SK-N-SH (cell line): ENCODE data around the gene RNF126. TPM values are rescaled to one million over a fixed set of nuclear protein-coding genes. Genes with fewer than 3 reads are reported as not detected.

Experiments
- CTCF ChIA-PET: fragments of 300-600, 350-600 bp; formaldehyde crosslinking; extraction: SDS; loops from one replicate; lab custom pipeline; 2021; lab: Yijun Ruan, JAX
- POLR2A ChIA-PET: fragments of 350-600 bp; sonication (Branson Sonifier 250); formaldehyde crosslinking; extraction: SDS; loops from one replicate; lab custom pipeline; 2020; ENCODE audit warnings: antibody characterized with exemption, inconsistent platforms; lab: Yijun Ruan, JAX
- DNase-seq: peaks from one replicate; pipeline ENCODE4 v3.0.0; 2012
- H2AFZ ChIP-seq: fragments of 200-600 bp; sonication (generic); 2 replicates; pipeline ENCODE4 v1.8.1; 2016; ENCODE audit warnings: antibody characterized with exemption, mild to moderate bottlenecking, low read depth
- H3F3A ChIP-seq: fragments of 200-600 bp; sonication (generic); replicated peaks from 2 replicates; pipeline ENCODE3; 2016; ENCODE audit warnings: antibody characterized with exemption, mild to moderate bottlenecking; ENCODE audit not compliant: insufficient read depth
- H3K27ac ChIP-seq, 2 experiments: fragments of 200-500 bp in 1 of 2; fragments of 200-600 bp in 1 of 2; sonication (Bioruptor generic) in 1 of 2; sonication (generic), shearing (Covaris generic) in 1 of 2; 2 replicates each; pipeline versions ENCODE4 v1.5.1 to v1.6.1; 2014 to 2016; ENCODE audit warnings: low read depth in 2 of 2, inconsistent platforms in 1 of 2, low read length in 1 of 2, mild to moderate bottlenecking in 1 of 2, mixed read lengths in 1 of 2
- H3K27me3 ChIP-seq: fragments of 200-600 bp; sonication (generic), shearing (Covaris generic); 2 replicates; pipeline ENCODE4 v1.6.1; 2016; ENCODE audit warnings: mixed run types; ENCODE audit not compliant: insufficient read depth
- H3K36me3 ChIP-seq, 2 experiments: fragments of 200-500 bp in 1 of 2; fragments of 200-600 bp in 1 of 2; sonication (Bioruptor generic) in 1 of 2; sonication (generic) in 1 of 2; replicated peaks in 1 of 2; 2 replicates each; pipeline versions ENCODE3 to v1.5.1; 2014 to 2016; ENCODE audit warnings: low read length in 1 of 2, mild to moderate bottlenecking in 1 of 2; ENCODE audit not compliant: insufficient read depth in 2 of 2, control insufficient read depth in 1 of 2
- H3K4me1 ChIP-seq, 2 experiments: fragments of 200-500 bp in 1 of 2; fragments of 200-600 bp in 1 of 2; sonication (Bioruptor generic) in 1 of 2; sonication (generic), shearing (Covaris generic) in 1 of 2; 2 replicates each; pipeline versions ENCODE4 v1.5.1 to v1.6.1; 2014 to 2016; ENCODE audit warnings: low read depth in 1 of 2, low read length in 1 of 2, mixed run types in 1 of 2; ENCODE audit not compliant: insufficient read depth in 2 of 2, control insufficient read depth in 1 of 2
- H3K4me2 ChIP-seq: fragments of 200-600 bp; sonication (generic), shearing (Covaris generic); 2 replicates; pipeline ENCODE4 v1.6.1; 2017; ENCODE audit warnings: mixed run types
- H3K4me3 ChIP-seq, 2 experiments: fragments of 200-500 bp in 1 of 2; fragments of 200-600 bp in 1 of 2; sonication (Bioruptor generic) in 1 of 2; sonication (generic), shearing (Covaris generic) in 1 of 2; 2 replicates each; pipeline versions ENCODE4 v1.5.1 to v1.8.1; 2014 to 2016; ENCODE audit warnings: low read depth in 2 of 2, inconsistent platforms in 1 of 2, low read length in 1 of 2, mild to moderate bottlenecking in 1 of 2, mixed read lengths in 1 of 2, moderate library complexity in 1 of 2
- H3K79me2 ChIP-seq: fragments of 200-600 bp; sonication (generic); 2 replicates; pipeline ENCODE4 v1.8.1; 2017; ENCODE audit warnings: mild to moderate bottlenecking; ENCODE audit not compliant: insufficient read depth
- H3K9ac ChIP-seq: fragments of 200-600 bp; sonication (generic); 2 replicates; pipeline ENCODE4 v1.6.1; 2017; ENCODE audit warnings: mixed run types
- H3K9me2 ChIP-seq: fragments of 200-600 bp; sonication (generic); 2 replicates; pipeline ENCODE4 v1.6.1; 2017; ENCODE audit warnings: mixed run types
- H3K9me3 ChIP-seq: fragments of 200-600 bp; sonication (generic); 2 replicates; pipeline ENCODE4 v1.6.1; 2017; ENCODE audit warnings: mixed run types, mild to moderate bottlenecking, moderate library complexity
- H4K20me1 ChIP-seq: fragments of 200-600 bp; sonication (generic); 2 replicates; pipeline ENCODE4 v1.6.1; 2017; ENCODE audit warnings: mild to moderate bottlenecking, mixed run types; ENCODE audit not compliant: insufficient read depth
- CHD2 ChIP-seq: fragments of 150-350 bp; IDR thresholded peaks from 2 replicates; pipeline ENCODE4 v1.6.1; 2018; ENCODE audit warnings: low read length; ENCODE audit not compliant: partially characterized antibody
- CTCF ChIP-seq: fragments of 200-600 bp; sonication (generic); IDR thresholded peaks from 2 replicates; pipeline ENCODE4 v1.6.1; 2017; ENCODE audit warnings: antibody characterized with exemption, mild to moderate bottlenecking, moderate library complexity
- EP300 ChIP-seq, 2 experiments: IDR thresholded peaks; 2 replicates each; pipeline versions ENCODE4 v1.4.0 to v1.6.1; 2012; ENCODE audit warnings: borderline replicate concordance in 1 of 2, low read depth in 1 of 2, low read length in 1 of 2
- FOSL2 ChIP-seq: IDR thresholded peaks from 2 replicates; pipeline ENCODE4 v1.4.0; 2012; ENCODE audit warnings: low read depth, mild to moderate bottlenecking, moderate library complexity, borderline replicate concordance
- FOXJ3 ChIP-seq: sonication (generic); formaldehyde crosslinking; IDR thresholded peaks from 2 replicates; pipeline ENCODE4 v1.5.1; 2020; ENCODE audit warnings: mild to moderate bottlenecking, missing genetic modification reagents
- FOXM1 ChIP-seq: IDR thresholded peaks from 2 replicates; pipeline ENCODE4 v1.4.0; 2012; ENCODE audit warnings: low read depth, mild to moderate bottlenecking
- IRF3 ChIP-seq: fragments of 150-350 bp; IDR thresholded peaks from 2 replicates; pipeline ENCODE4 v1.6.1; 2016; ENCODE audit warnings: mild to moderate bottlenecking, low read depth, low read length
- PBX3 ChIP-seq: IDR thresholded peaks from 2 replicates; pipeline ENCODE4; 2012
- RAD21 ChIP-seq: IDR thresholded peaks from 2 replicates; pipeline ENCODE4 v1.6.1; 2012; ENCODE audit warnings: mild to moderate bottlenecking, low read length
- SMC3 ChIP-seq: IDR thresholded peaks from 2 replicates; pipeline ENCODE4 v1.6.1; 2012; ENCODE audit warnings: low read depth, low read length, improper control_type of control experiment
- TCF12 ChIP-seq: IDR thresholded peaks from 2 replicates; pipeline ENCODE4 v1.4.0; 2012
- TEAD4 ChIP-seq: IDR thresholded peaks from 2 replicates; pipeline ENCODE4 v1.4.0; 2012; ENCODE audit warnings: mild to moderate bottlenecking, borderline replicate concordance; ENCODE audit not compliant: insufficient read depth
- WGBS: methylation state at CpG from one replicate; pipeline ENCODE4 v1.1.6; 2017; ENCODE audit warnings: low lambda C conversion rate; 5-methylcytosine and 5-hydroxymethylcytosine counted together
- polyA plus RNA-seq, 3 experiments: library from polyadenylated mRNA; depleted of rRNA; stranded (reverse); fragments of >200 nt; gene quantifications; 2 replicates each; pipeline ENCODE4 v1.2.3, GENCODE V29; 2012
- TF ChIP-seq, protein P1 (sequence below): fragments of 150-350 bp; IDR thresholded peaks from 2 replicates; pipeline ENCODE4 v1.6.1; 2017; ENCODE audit warnings: antibody characterized with exemption, low read length, low read depth, borderline replicate concordance

Gene RNF126
- polyA plus RNA-seq, 1 of the 3 experiments (the other 2 are of a cell fraction) = 12.9 TPM

- Histone ChIP-seq H3K4me1 (peaks cover 0 to 8% of the 10 kb centered on the region in 2 experiments; a peak in 1 of 4 replicates), H3K4me3 (no peak overlapping the region), H3K9me3 (no peaks in the 10 kb centered on the region), H2AFZ (no peak overlapping the region), H3K36me3 (peaks cover 0 to 34% of the 10 kb centered on the region in 2 experiments), H3K9me2 (no peaks in the 10 kb centered on the region), H3K27me3 (no peaks in the 10 kb centered on the region), H3F3A (no peaks in the 10 kb centered on the region), H3K79me2 (no peaks in the 10 kb centered on the region), H3K27ac (no peak overlapping the region), H3K9ac (no peak overlapping the region), H3K4me2 (no peak overlapping the region), H4K20me1 (no peaks in the 10 kb centered on the region)
- ChIA-PET CTCF (interaction anchor here (1.3 kb wide), 1 partner anchor 59 kb away, joined by 4 read pairs; no protein-coding TSS in a partner anchor), POLR2A (no interaction called here)
- no peak for TF ChIP-seq FOXJ3 (CRISPR knock-in tag)
- no peak for TF ChIP-seq EP300 (IDR thresholded peaks at IDR 0.05; ENCODE audit: borderline replicate concordance in 1 of 2, low read depth in 1 of 2, low read length in 1 of 2)
- TF ChIP-seq SMC3 = no peak
- no peak for TF ChIP-seq IRF3
- TF ChIP-seq CTCF = no peak
- no peak for TF ChIP-seq TCF12
- TF ChIP-seq TEAD4 = no peak
- TF ChIP-seq RAD21 = no peak
- TF ChIP-seq CHD2 = no peak
- no peak for TF ChIP-seq PBX3
- TF ChIP-seq FOXM1 = no peak
- no peak for TF ChIP-seq FOSL2
- TF ChIP-seq, protein P1, sequence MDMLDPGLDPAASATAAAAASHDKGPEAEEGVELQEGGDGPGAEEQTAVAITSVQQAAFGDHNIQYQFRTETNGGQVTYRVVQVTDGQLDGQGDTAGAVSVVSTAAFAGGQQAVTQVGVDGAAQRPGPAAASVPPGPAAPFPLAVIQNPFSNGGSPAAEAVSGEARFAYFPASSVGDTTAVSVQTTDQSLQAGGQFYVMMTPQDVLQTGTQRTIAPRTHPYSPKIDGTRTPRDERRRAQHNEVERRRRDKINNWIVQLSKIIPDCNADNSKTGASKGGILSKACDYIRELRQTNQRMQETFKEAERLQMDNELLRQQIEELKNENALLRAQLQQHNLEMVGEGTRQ = no peak
- no peak for DNase-seq
- 94% methylated on average over 38 of the region's 70 CpGs for WGBS
Measured at GRCh38 chr19:642767-643727, 20.0 kb downstream of the RNF126 start.
